ENCODE data around the gene IKZF4.
A peak's percentile ranks its signal among the peaks of the same experiment; 100 is the strongest.

IKZF4 gene

GRCh38 chr12:56081393-56082347, 60.8 kb downstream of the IKZF4 start:
- ATAC-seq (no peak), DNase-seq (ENCODE audit: low spot score in 2 of 2) (no peak)
- no peaks in the 10 kb centered on the region for H3K36me3 Mint-ChIP-seq
- no peaks in the 10 kb centered on the region for H3K9me3 Mint-ChIP-seq
- H3K27ac Mint-ChIP-seq: no peak overlapping the region
- H3K4me1 Mint-ChIP-seq: peaks cover 7% of the 10 kb centered on the region
- peak overlapping the region; percentile 79 for H3K4me3 Mint-ChIP-seq

- Mint-ChIP-seq H3K36me3 (peaks cover under 1% of the 10 kb centered on the region), H3K9me3 (no peaks in the 10 kb centered on the region), H3K4me3 (no peak overlapping the region), H3K4me1 (peaks cover 7% of the 10 kb centered on the region), H3K27ac (no peak overlapping the region)
- DNase-seq (ENCODE audit: low spot score in 2 of 2) (no peak), ATAC-seq (no peak)
Measured at GRCh38 chr12:56082382-56082781, 61.5 kb downstream of the IKZF4 start.

- DNase-seq (ENCODE audit: low spot score in 2 of 2): no peak
- Mint-ChIP-seq H3K9me3 (no peaks in the 10 kb centered on the region), H3K27ac (no peak overlapping the region), H3K4me3 (no peak overlapping the region), H3K4me1 (peaks cover 7% of the 10 kb centered on the region), H3K36me3 (peaks cover 5% of the 10 kb centered on the region)
- no peak for ATAC-seq
Measured at GRCh38 chr12:56082967-56083366, 62.1 kb downstream of the IKZF4 start.

- no peaks in the 10 kb centered on the region for H3K9me3 Mint-ChIP-seq
- ATAC-seq (peak; percentile 64), DNase-seq (ENCODE audit: low spot score in 2 of 2) (peak; percentile 18 to 64)
- no peak overlapping the region for H3K27ac Mint-ChIP-seq
- no peak overlapping the region for H3K4me3 Mint-ChIP-seq
- peaks cover 7% of the 10 kb centered on the region for H3K4me1 Mint-ChIP-seq
- H3K36me3 Mint-ChIP-seq: peaks cover 5% of the 10 kb centered on the region
Measured at GRCh38 chr12:56084958-56085543, 64.2 kb downstream of the IKZF4 start.

DNA sequence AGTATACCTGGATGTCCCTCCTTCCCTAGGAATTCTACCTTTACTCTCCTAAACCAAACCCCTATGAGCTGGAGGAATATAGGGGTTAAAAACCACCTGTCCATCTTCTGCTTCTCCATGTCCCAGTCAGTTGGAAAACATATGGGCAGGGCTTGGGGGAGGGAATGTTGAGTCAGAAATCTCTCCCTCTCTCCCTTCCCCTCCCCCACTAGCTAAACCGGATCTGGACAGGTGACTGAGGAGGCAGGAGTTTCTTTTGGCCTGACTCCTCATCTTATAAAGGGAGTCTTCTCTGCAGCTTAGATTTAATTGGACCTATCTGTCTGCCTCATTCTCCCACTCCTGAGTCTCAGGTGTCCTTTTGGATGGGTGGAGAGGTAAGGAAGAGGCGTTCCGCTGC, 65.3 kb downstream of the IKZF4 start:
- Mint-ChIP-seq H3K27ac (no peak overlapping the region), H3K4me3 (no peak overlapping the region), H3K9me3 (no peaks in the 10 kb centered on the region), H3K36me3 (peaks cover 5% of the 10 kb centered on the region), H3K4me1 (peaks cover 3% of the 10 kb centered on the region)
- DNase-seq (ENCODE audit: low spot score in 2 of 2) (no peak), ATAC-seq (no peak)

DNA sequence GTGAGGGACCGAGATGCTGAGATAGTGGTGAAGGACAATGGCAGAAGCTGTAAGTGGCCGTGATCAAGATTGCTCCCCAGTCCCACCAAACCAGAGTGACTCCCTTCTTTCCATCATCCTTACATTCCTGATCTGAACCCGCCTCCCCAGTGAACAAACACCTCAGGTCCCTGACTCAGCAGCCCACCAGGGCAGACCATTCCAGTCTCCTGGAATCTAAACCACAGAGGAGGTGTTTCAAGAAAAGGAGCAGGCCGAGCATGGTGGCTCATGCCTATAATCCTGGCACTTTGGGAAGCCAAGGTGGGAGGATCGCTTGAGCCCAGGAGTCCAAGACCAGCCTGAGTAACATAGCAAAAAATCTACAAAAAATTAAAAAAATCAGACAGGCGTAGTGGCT, 65.8 kb downstream of the IKZF4 start:
- Mint-ChIP-seq H3K4me1 (no peaks in the 10 kb centered on the region), H3K9me3 (no peaks in the 10 kb centered on the region), H3K27ac (no peak overlapping the region), H3K4me3 (no peak overlapping the region), H3K36me3 (peaks cover 5% of the 10 kb centered on the region)
- ATAC-seq (no peak), DNase-seq (ENCODE audit: low spot score in 2 of 2) (no peak)

DNA sequence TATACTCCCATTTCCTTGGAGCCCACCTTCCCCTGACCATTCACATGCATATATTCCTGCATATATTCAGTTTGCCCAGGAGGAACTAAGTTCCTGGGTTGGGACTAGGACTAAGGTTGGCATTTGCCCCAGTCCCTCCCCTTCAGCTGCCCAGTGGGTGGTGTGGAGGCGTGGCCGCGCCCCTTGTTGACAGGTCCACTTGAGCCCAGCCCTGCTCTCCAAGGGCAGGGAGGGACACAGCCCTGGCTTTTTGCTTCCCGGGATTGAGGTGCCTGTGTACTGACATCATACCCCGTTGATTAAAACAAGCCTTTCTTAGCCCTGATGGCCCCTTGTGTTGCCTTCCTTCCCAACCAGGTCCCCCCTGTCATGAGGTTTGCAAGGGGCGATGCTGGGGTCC, 66.4 kb downstream of the IKZF4 start:
- Mint-ChIP-seq H3K9me3 (no peaks in the 10 kb centered on the region), H3K4me3 (no peak overlapping the region), H3K4me1 (no peaks in the 10 kb centered on the region), H3K27ac (no peak overlapping the region), H3K36me3 (peaks cover 5% of the 10 kb centered on the region)
- ATAC-seq (no peak), DNase-seq (ENCODE audit: low spot score in 2 of 2) (no peak)

Measured in stimulated activated effector memory CD8-positive, alpha-beta T cell treated with anti-CD3 and anti-CD28 coated beads, Interleukin-12 subunit alpha, Interleukin-12 subunit beta, amount 100 ng/mL, for 72 hours (primary cell).